Measurements from ENCODE around the gene SLC30A10.
"Not testable (repeated sequence)": the region's sequence is repeated elsewhere in the genome, so short reads cannot be mapped to it uniquely, and the experiment has no call there.

SLC30A10 gene

GRCh38 chr1:219927956-219928790 is at the start of gene SLC30A10:
SLC30A10 (minus strand) TSS chr1:219928557; CDS start chr1:219928440, 117 bp downstream.
- DNase-seq (ENCODE audit: low read depth in 2 of 2), result no peak

DNA sequence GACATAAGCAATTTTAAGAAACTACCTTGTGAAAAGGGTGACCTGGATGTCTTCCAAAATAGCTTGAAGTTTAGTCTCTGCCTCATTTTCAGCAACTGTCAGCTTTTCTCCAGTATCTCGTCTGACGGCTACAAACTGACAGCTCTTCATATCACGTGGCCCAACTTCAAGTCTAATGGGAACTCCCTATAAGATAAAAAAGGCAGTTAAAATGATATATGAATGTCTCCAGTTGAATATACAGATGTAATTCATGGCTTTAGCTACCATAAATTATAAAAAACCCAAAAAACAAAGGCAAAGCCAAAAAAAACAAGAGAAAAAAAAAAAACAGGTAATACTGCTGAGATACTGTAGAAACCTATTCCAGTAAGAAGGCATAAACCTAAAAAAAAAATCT is 44.9 kb upstream of the SLC30A10 start:
- DNase-seq (ENCODE audit: low read depth in 2 of 2), result no peak

DNA sequence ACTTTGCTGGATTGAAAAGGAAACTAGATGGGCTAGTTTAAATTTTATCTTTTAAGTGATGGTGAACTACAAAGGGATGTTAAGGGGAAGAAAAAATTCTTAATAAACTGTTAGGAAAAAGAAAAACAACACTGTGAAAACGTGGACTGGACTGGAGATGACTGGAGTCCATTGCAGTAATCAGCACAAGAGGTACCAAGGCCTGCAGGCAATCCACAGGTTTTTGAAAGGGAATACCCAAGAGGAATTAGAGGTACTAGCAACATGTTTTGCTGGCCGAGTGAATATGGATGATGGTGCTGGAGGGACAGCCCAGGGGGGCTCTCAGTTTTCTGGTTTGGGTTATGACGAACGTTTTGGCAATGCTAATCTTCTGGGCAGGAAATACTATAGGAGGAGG is 39.0 kb upstream of the SLC30A10 start:
- DNase-seq (ENCODE audit: low read depth in 2 of 2), result no peak

DNA sequence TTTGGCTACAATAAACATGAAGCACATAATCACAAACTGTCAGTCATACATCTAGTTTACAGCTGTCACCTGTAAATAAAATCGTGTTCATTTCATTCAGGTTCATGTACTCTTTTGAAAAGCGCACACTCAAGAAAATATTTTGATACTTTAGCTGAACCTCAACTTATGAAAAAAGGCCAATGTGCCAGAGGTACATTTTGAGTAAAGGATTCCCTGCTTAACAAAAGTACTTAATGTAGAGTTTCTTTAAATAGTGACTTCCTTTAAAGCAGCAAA is 37.7 kb upstream of the SLC30A10 start:
- DNase-seq (ENCODE audit: low read depth in 2 of 2), result no peak

- DNase-seq (ENCODE audit: low read depth in 2 of 2), result no peak
These were observed 37.1 kb upstream of the SLC30A10 start for GRCh38 chr1:219965285-219966070.

GRCh38 chr1:219963432-219963831 is 35.1 kb upstream of the SLC30A10 start:
- DNase-seq (ENCODE audit: low read depth in 2 of 2), result no peak

DNA sequence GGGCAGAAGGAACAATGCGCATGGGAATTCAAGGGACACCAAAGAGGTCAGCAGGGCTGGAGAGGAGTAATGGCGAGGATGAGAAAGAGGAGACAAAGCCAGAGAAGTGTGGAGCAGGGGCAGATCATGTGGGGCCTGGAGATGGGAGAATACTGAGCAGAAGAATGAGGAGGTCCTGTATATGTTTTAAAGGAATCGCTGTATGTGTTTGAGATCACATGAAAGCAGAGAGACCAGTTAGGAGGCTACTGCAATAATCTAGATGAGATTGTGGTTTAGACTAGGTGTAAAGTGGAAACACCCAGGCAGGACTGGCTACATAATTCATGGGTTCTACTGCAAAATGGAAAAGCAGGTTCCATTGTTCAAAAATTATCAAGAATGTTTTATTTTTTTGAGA is 33.3 kb upstream of the SLC30A10 start:
- DNase-seq (ENCODE audit: low read depth in 2 of 2), result no peak

DNA sequence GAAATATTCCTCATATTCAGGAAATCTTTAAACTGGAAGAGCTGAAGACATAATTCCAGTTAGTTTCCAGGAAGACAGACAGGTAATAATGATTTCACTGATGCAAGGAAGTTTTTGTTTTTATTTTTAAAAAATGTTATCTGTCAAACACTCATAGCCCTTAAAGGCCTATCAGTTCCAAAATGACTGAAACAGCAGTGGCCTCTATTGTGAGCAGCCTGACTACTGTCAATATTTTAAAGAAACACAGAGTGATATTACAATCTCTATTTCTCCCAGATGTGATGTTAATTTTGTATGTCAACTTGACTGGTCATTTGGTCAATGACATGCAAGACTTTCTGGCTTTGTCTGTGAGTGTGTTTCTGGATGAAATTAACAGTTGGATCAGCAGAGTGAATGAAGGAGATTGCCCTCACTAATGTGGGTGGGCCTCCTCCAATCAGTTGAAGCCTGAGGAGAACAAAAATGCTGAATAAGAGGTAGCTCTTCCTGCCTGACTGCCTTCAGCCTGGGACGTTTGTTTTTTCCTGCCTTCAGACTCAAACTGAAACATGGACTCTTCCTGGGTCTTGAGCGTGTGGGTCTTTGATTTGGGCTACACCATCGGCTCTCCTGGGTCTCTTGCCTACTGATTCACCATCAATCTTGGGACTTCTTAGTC is 31.3 kb upstream of the SLC30A10 start:
- no peak for DNase-seq (ENCODE audit: low read depth in 2 of 2)

DNA sequence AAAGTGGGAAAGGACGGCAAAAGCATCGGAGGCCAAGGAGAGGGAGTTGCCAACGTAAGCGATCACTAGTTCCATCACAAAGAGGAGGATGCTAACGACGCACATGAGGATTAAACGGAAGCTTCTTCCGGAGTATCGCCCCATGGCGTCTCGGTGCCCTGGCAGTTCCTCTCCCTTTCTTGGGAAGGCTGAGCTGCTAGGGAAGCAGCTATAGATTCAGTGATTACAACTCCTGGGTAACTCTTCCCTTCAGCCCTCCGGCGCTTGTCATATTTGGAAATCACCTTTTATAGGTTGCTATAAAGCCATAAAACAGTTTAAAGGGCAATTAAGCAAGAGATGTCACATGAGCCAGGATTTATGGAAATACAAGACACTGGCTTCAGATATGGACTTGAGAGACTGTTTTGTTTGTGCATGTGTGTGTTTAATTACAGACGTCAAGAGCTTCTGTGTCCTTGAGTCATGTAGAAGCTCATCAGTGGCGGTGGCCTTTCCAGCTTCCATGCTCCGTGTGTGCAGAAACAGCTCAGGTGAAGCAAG is 30.6 kb upstream of the SLC30A10 start:
- no peak for DNase-seq (ENCODE audit: low read depth in 2 of 2)

DNA sequence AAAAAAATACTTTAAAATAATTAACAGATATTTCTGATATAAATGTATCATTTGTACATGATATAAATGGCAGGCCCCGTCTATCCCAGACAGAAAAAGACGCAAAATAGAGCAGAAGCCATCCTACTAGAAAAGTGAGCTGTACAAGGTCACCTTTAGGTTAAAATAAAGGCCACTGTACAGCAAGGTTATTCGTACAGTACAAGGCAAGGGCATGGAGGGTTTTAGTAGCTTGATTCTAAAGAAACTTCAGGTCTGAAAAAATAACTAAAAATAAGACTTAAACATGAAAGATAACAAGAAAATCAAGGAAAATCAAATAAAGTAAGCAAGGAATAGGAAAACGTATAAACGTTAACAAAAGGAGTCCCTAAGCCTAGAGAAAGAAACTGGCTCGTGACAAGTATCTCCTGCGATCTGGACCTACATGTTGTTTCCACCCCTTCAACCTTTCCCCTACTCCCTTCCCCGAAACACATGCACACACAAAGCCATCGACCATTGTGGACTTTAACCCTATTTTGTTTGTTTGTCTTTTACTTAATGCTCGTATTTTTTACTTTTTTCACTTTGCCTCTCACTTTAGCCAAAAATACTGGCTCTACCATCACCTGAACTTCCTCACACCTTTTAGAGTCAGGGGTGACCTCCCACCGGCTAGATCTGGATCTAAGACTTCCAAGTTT is 26.5 kb upstream of the SLC30A10 start:
- DNase-seq (ENCODE audit: low read depth in 2 of 2), result no peak

DNA sequence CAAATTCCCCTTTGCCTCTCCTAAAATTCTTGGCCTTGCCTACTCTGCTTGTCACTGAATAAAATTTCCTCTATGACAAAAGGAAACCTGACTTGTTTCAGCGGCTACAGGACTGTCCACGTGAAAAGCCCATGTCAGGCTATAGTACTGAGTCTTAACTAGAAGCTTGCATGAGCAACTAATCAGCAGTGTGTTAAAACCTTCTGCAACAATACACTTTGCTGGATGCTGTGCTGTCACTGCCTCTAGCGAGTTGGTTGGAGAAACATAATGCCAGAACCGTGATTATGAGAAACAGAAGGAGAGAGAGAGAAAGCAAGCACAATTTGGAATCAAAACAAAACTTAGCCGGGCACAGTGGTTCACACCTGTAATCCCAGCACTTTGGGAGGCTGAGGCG is 25.7 kb upstream of the SLC30A10 start:
- no peak for DNase-seq (ENCODE audit: low read depth in 2 of 2)

DNA sequence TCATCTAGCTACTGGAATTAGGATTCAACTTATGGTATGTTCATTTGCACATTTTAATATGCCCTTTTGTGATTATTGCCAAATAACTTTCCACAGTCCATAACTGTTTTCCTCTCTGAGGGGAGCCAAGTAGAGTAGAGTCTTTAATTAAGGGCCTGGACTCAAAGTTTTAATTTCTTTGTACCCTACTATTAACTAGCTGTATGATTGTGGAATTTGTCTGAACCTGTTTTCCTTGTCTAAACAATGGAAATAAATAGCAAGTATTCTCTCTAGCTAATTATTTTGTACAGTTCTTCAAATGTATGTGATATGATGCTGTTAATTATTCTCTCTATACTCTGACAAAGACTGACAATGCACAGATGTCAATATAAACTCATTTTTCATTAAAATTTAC is 24.0 kb upstream of the SLC30A10 start:
- no peak for DNase-seq (ENCODE audit: low read depth in 2 of 2)

DNA sequence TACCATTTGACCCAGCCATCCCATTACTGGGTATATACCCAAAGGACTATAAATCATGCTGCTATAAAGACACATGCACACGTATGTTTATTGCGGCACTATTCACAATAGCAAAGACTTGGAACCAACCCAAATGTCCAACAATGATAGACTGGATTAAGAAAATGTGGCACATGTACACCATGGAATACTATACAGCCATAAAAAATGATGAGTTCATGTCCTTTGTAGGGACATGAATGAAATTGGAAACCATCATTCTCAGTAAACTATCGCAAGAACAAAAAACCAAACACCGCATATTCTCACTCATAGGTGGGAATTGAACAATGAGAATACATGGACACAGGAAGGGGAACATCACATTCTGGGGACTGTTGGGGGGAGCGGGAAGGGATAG is 20.9 kb upstream of the SLC30A10 start:
- not testable (repeated sequence) for DNase-seq (ENCODE audit: low read depth in 2 of 2)

- not testable (repeated sequence) for DNase-seq (ENCODE audit: low read depth in 2 of 2)
These were observed 20.4 kb upstream of the SLC30A10 start for GRCh38 chr1:219948766-219949165.

- DNase-seq (ENCODE audit: low read depth in 2 of 2), result no peak
These were observed 17.4 kb upstream of the SLC30A10 start for GRCh38 chr1:219945795-219946194.

GRCh38 chr1:219941179-219942118 is 13.1 kb upstream of the SLC30A10 start:
- no peak for DNase-seq (ENCODE audit: low read depth in 2 of 2)

- no peak for DNase-seq (ENCODE audit: low read depth in 2 of 2)
These were observed 12.3 kb upstream of the SLC30A10 start for GRCh38 chr1:219940707-219941106.

GRCh38 chr1:219938706-219939105 is 10.3 kb upstream of the SLC30A10 start:
- no peak for DNase-seq (ENCODE audit: low read depth in 2 of 2)

DNA sequence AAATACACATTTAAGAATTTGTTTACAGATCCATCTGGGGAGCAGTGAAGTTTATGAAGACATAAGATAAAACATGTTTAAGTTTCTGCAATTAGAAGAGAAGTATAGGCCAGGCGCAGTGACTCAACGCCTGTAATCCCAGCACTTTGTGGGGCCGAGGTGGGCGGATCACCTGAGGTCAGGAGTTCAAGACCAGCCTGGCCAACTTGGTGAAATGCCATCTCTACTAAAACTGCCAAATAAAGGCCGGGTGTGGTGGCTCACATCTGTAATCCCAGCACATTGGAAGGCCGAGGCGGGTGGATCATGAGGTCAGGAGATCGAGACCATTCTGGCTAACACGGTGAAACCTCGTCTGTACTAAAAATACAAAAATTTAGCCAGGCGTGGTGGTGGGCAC is 5.4 kb upstream of the SLC30A10 start:
- not testable (repeated sequence) for DNase-seq (ENCODE audit: low read depth in 2 of 2)

DNA sequence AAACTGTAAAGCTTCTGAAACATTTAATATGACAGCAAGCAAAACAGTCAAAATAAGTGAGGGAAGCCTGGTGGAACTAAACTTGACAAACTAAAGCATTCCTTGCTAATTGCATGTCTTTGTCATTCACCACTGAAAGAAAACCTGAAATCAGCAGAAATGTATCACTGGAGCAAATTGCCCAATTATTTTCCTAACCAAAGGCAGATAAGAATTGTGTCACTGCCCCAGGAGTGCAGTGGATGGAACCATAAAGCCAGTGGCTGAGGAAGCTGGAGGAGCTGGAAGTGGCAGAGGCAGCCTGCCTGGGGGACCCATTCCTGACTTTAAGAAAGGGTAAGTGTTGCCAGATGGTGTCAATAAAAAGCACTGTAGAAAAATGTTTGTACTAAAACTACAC is 2.7 kb upstream of the SLC30A10 start:
- DNase-seq (ENCODE audit: low read depth in 2 of 2), result no peak

DNA sequence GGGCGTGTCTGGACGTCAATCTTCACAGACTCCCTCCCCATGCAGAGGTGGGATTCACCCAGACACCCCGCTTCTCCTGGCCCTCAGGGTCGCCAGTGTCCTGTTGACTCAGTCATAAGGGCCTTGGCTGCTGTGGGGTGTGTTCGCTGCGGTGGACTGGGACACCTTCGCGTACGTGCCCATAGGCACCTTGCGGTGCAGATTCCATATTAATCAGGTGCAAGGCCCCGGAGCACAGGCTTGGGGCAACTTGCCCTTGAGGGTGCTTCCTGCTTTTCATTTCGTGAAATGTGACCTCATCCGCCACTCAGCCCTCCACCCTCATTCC is 398 bp upstream of the SLC30A10 start:
- DNase-seq (ENCODE audit: low read depth in 2 of 2), result no peak
